ENCODE data around the gene COPRS. TPM values are rescaled to one million over a fixed set of nuclear protein-coding genes. Genes with fewer than 3 reads are reported as not detected.

The COPRS gene
- total RNA-seq, 1 experiment from 2014 or later = 52.4 TPM

- Histone ChIP-seq H3K9me2 (ENCODE audit: insufficient read depth) (no peaks in the 10 kb centered on the region), H3K9ac (ENCODE audit: low read length) (no peak overlapping the region), H2AFZ (ENCODE audit: low read depth, low read length, poor library complexity, severe bottlenecking) (no peak overlapping the region), H4K20me1 (ENCODE audit: insufficient read depth) (no peaks in the 10 kb centered on the region), H3K79me2 (ENCODE audit: insufficient read depth, low read length) (no peaks in the 10 kb centered on the region), H3K27me3 (ENCODE audit: insufficient read depth, low read length) (no peaks in the 10 kb centered on the region), H3K4me2 (ENCODE audit: low read length) (no peak overlapping the region), H3K27ac (ENCODE audit: low read depth, low read length) (no peak overlapping the region), H3K4me3 (replicated peaks in 1 of 2; ENCODE audit: low read depth in 1 of 2, low read length in 2 of 2) (no peak overlapping the region), H3K9me3 (ENCODE audit: control insufficient read depth in 1 of 2, insufficient read depth in 1 of 2, low read depth in 1 of 2, low read length in 2 of 2) (no peaks in the 10 kb centered on the region), H3K4me1 (ENCODE audit: control insufficient read depth in 1 of 2, insufficient read depth in 2 of 2, low read length in 2 of 2) (no peaks in the 10 kb centered on the region), H3K36me3 (ENCODE audit: control insufficient read depth in 1 of 2, insufficient read depth in 2 of 2, low read length in 2 of 2) (no peaks in the 10 kb centered on the region)
- CTCF ChIA-PET = interaction anchor here (1.3 kb wide), 1 partner anchor 273 kb away, joined by 5 read pairs; no protein-coding TSS in a partner anchor
- TF ChIP-seq ELF1 (IDR thresholded peaks at IDR 0.05; ENCODE audit: borderline replicate concordance, low read depth) = no peak
- TF ChIP-seq ZNF274 (IDR thresholded peaks at IDR 0.05; ENCODE audit: low read depth, low read length) = no peak
- TF ChIP-seq EZH2phosphoT487 (IDR thresholded peaks at IDR 0.05; ENCODE audit: borderline replicate concordance) = no peak
- TF ChIP-seq CBX3 (IDR thresholded peaks at IDR 0.05; ENCODE audit: low read depth) = no peak
- no peak for TF ChIP-seq ZFX (IDR thresholded peaks at IDR 0.05)
- no peak for TF ChIP-seq JUND (IDR thresholded peaks at IDR 0.05)
- TF ChIP-seq, protein P1, sequence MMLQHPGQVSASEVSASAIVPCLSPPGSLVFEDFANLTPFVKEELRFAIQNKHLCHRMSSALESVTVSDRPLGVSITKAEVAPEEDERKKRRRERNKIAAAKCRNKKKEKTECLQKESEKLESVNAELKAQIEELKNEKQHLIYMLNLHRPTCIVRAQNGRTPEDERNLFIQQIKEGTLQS (IDR thresholded peaks at IDR 0.05) = no peak
- no peak for TF ChIP-seq MAX (IDR thresholded peaks at IDR 0.05)
- no peak for TF ChIP-seq SP1 (IDR thresholded peaks at IDR 0.05; ENCODE audit: low read depth)
- TF ChIP-seq EZH2 (IDR thresholded peaks at IDR 0.05) = no peak
- TF ChIP-seq EGR1 (IDR thresholded peaks at IDR 0.05; ENCODE audit: low read depth) = no peak
- RAD21 ChIA-PET (ENCODE audit: low non-redundant PET in 1 of 2, low total read pairs in 2 of 2, uncharacterized antibody in 2 of 2, unreplicated experiment in 2 of 2) = no interaction called here
- no TSS peak for BruUV-seq (replicated peaks)
- ATAC-seq (no peak), DNase-seq (ENCODE audit: low read depth, low spot score) (no peak)
- intact Hi-C loops (cut with micrococcal nuclease) = no loop called here
- POLR2A ChIA-PET = interaction anchor here (0.6 kb wide), 1 partner anchor 280 kb away, joined by 3 read pairs; no protein-coding TSS in a partner anchor
These were observed 27.8 kb downstream of the COPRS start for GRCh38 chr17:31830971-31831858.
